Right lobe of liver (tissue), 6 donors: ENCODE results near the gene SGCD. TPM values are rescaled to one million over a fixed set of nuclear protein-coding genes. Genes with fewer than 3 reads are reported as not detected.
A peak's percentile ranks its signal among the peaks of the same experiment; 100 is the strongest.

Experiments used
- ATAC-seq, 4 donors: fragments of 200-7000 bp; cut with Tn5 transposase; one replicate each; pipeline ENCODE4 v1.9.1; 2020; ENCODE audit warnings: mild to moderate bottlenecking in 4 of 4, moderate library complexity in 4 of 4
- DNase-seq, 3 donors: peaks; one replicate each; pipeline ENCODE4 v3.0.0-alpha.2; 2020
- H3K27ac ChIP-seq, 3 donors: fragments of 200-600 bp; one replicate each; pipeline ENCODE4 v1.8.0; 2022
- H3K27me3 ChIP-seq, 2 donors: fragments of 200-600 bp; one replicate each; pipeline ENCODE4 v1.8.0; 2022
- H3K36me3 ChIP-seq, 4 donors: fragments of 200-600 bp; sonication (generic) in 1 of 4; one replicate each; pipeline versions ENCODE4 v1.5.1 to v1.8.0; 2017 to 2022; ENCODE audit warnings: control low read depth in 1 of 4
- H3K4me1 ChIP-seq, 4 donors: fragments of 200-600 bp; sonication (generic) in 1 of 4; one replicate each; pipeline versions ENCODE4 v1.5.1 to v1.8.0; 2017 to 2022; ENCODE audit warnings: control low read depth in 1 of 4
- H3K4me3 ChIP-seq, 3 donors: fragments of 200-600 bp; one replicate each; pipeline ENCODE4 v1.8.0; 2022
- H3K9me3 ChIP-seq, 4 donors: fragments of 200-600 bp; sonication (generic) in 1 of 4; one replicate each; pipeline versions ENCODE4 v1.5.1 to v1.8.0; 2017 to 2022; ENCODE audit warnings: control low read depth in 1 of 4
- POLR2A ChIP-seq: fragments of 450-650 bp; IDR thresholded peaks from one replicate; pipeline ENCODE4 v1.6.1; 2017; ENCODE audit warnings: antibody characterized with exemption, mild to moderate bottlenecking
- WGBS: methylation state at CpG from one replicate; pipeline ENCODE4 v1.1.6; 2018; ENCODE audit warnings: low coverage, low lambda C conversion rate; ENCODE audit not compliant: insufficient coverage; ENCODE audit errors: missing lambda C conversion rate; 5-methylcytosine and 5-hydroxymethylcytosine counted together
- intact Hi-C, 2 donors: fragments of 100-400 bp; cut with DNase I; formaldehyde crosslinking; loops; one replicate each; pipeline versions ENCODE4 v1.11.2 to v1.14.1; 2022
- total RNA-seq, 6 experiments: library from RNA; depleted of rRNA in 2 of 6; stranded (reverse); fragments of >200 nt in 2 of 6; fragmentation: NEBNext Ultra II Directional in 3 of 6; extraction: Animal tissue kit (Norgen Biotek cat#: 25700) in 3 of 6; gene quantifications; one replicate each; pipeline versions ENCODE4 v1.1.0 to v1.2.4, GENCODE V29; 2016 to 2023
- TF ChIP-seq, protein P1 (sequence below), 4 donors: fragments of 200-600 bp in 3 of 4; fragments of 450-650 bp in 1 of 4; IDR thresholded peaks; one replicate each; pipeline versions ENCODE4 v1.5.1 to v1.8.0; 2016 to 2022; ENCODE audit warnings: antibody characterized with exemption in 4 of 4, mild to moderate bottlenecking in 2 of 4
- donor health status: DM: no; HTN: yes; CAD: no.
- donor health status: DM: no; HTN: no; CAD: no.
- donor health status: DM: no; HTN: no; CAD: no.
- donor health status: DM: no; HTN: yes; CAD: no.
- donor health status: DM: no; HTN: yes; CAD: no.

The SGCD gene
- total RNA-seq, 6 experiments from 2014 or later = 0.31 to 3.1 (median 0.95) TPM

DNA sequence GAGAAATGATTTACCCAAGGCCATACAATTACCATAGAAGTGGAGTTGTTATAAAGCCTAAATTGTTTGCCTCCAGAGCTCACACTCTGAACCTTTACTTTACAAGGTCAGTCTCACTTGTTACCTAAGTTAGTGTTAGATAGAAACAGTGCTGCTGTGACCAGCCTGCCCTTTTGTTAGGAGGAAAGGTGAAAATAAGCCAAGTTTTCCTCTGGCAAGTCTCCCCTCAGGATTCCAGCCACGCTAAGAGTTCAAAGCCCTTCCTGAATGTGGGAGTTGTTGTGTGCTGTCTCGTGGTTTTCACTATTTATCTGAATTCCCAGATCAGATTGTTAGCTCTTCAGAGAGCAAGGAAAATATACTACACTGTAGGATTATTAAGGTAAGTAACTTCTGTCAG lies 260.0 kb downstream of the SGCD start:
- H3K27me3 ChIP-seq = no peaks in the 10 kb centered on the region
- H3K9me3 ChIP-seq = no peaks in the 10 kb centered on the region
- WGBS = 0% methylated on average over 2 of the region's 2 CpGs
- peak; percentile 84 to 93 (median 89) for ATAC-seq
- H3K4me1 ChIP-seq = peaks cover 0 to 33% (median 8%) of the 10 kb centered on the region in 4 donors
- TF ChIP-seq, protein P1, sequence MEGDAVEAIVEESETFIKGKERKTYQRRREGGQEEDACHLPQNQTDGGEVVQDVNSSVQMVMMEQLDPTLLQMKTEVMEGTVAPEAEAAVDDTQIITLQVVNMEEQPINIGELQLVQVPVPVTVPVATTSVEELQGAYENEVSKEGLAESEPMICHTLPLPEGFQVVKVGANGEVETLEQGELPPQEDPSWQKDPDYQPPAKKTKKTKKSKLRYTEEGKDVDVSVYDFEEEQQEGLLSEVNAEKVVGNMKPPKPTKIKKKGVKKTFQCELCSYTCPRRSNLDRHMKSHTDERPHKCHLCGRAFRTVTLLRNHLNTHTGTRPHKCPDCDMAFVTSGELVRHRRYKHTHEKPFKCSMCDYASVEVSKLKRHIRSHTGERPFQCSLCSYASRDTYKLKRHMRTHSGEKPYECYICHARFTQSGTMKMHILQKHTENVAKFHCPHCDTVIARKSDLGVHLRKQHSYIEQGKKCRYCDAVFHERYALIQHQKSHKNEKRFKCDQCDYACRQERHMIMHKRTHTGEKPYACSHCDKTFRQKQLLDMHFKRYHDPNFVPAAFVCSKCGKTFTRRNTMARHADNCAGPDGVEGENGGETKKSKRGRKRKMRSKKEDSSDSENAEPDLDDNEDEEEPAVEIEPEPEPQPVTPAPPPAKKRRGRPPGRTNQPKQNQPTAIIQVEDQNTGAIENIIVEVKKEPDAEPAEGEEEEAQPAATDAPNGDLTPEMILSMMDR (IDR thresholded peaks at IDR 0.05) = no peak
- no peak for TF ChIP-seq POLR2A
- H3K36me3 ChIP-seq = no peaks in the 10 kb centered on the region
- peak in 2 of 3 donors; percentile 22 to 82 for DNase-seq
- no peak overlapping the region for H3K4me3 ChIP-seq
- peak overlapping the region; percentile 8 to 76 (median 25) for H3K27ac ChIP-seq
- intact Hi-C loops = no loop called here

DNA sequence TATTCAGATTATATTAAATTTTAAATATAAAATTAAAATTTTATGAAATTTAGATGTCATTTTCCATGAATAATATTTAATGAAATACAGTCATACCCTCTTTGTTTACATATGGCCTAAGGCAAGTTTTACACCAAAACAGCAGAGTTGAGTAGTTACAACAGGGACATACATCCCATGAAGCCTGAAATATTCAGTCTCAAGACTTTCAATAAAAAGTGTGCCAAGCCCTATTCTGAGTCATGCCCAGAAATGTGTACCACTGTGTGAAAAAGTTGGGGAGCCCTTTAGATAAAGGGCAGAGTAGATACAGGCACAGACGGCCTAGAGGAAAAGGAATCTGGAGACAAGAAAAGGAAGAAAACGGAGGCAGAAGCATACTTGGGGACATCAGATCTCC lies 261.3 kb downstream of the SGCD start:
- TF ChIP-seq POLR2A = no peak
- TF ChIP-seq, protein P1 (IDR thresholded peaks at IDR 0.05) = no peak
- Histone ChIP-seq H3K27me3 (no peaks in the 10 kb centered on the region), H3K9me3 (no peaks in the 10 kb centered on the region), H3K4me3 (no peak overlapping the region), H3K36me3 (no peaks in the 10 kb centered on the region), H3K4me1 (peaks cover 0 to 33% (median 8%) of the 10 kb centered on the region in 4 donors), H3K27ac (no peak overlapping the region)
- ATAC-seq (no peak), DNase-seq (no peak)
- intact Hi-C loops = no loop called here
- 79% methylated on average over 2 of the region's 2 CpGs for WGBS

DNA sequence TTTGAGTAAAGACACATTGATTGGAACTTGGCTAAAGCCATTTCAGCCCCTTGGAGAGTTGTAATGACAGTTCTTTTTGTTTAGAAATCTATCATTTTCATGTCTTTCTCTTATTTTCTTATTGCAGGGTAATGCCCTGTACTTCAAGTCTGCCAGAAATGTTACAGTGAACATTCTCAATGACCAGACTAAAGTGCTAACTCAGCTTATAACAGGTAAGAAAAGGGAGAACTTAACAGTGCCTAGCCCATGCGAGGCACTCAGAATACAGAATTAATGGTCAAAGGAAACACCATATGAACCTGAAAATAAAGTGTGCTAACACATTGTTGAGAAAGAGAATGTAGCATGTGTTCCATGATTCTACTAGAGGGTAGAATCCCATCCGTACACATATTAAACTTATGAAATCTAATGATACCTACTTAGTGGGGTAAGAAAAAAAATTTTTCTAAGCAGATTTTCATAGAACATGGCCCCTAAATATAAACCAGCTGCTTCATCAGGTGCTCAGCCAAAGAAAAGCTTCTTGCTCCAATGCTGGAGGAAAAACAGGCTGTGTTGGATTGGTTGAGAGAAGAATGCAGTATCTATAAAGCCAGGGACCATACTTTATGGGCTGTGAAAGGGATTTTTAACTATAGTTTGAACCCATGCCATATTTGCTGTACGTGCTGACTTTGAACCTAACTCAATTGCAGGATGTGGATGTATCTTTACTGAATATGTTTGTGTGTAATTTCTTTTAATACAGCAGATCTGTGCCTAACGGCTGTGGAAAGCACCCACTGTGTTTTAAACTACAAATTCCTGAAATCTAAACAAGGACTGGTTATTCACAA lies 262.4 kb downstream of the SGCD start:
- DNase-seq = no peak
- no peak overlapping the region for H3K4me3 ChIP-seq
- no peak overlapping the region for H3K27ac ChIP-seq
- 71% methylated on average over 4 of the region's 4 CpGs for WGBS
- TF ChIP-seq, protein P1 (IDR thresholded peaks at IDR 0.05) = no peak
- TF ChIP-seq POLR2A = no peak
- peaks cover 0 to 32% (median 7%) of the 10 kb centered on the region in 4 donors for H3K4me1 ChIP-seq
- no peaks in the 10 kb centered on the region for H3K36me3 ChIP-seq
- no peaks in the 10 kb centered on the region for H3K9me3 ChIP-seq
- no peaks in the 10 kb centered on the region for H3K27me3 ChIP-seq
- ATAC-seq = no peak
- intact Hi-C loops = no loop called here

DNA sequence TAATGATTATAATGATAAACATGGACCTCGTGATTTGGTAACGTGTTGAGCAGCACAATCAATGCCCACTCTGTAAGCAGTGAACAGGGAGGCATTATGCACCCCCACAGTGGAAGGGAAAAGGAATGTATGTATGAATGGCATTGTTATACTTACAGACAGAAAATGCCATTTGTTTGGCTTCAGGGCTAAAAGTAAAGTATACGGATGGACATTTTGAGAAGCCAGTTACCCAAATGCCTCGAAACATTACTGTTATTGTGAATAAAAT lies 262.9 kb downstream of the SGCD start:
- DNase-seq (no peak), ATAC-seq (no peak)
- 78% methylated on average over 3 of the region's 4 CpGs for WGBS
- intact Hi-C loops = no loop called here
- Histone ChIP-seq H3K27me3 (no peaks in the 10 kb centered on the region), H3K9me3 (no peaks in the 10 kb centered on the region), H3K4me1 (peaks cover 0 to 26% (median 4%) of the 10 kb centered on the region in 4 donors), H3K36me3 (no peaks in the 10 kb centered on the region), H3K27ac (no peak overlapping the region), H3K4me3 (no peak overlapping the region)
- TF ChIP-seq POLR2A = no peak
- TF ChIP-seq, protein P1 (IDR thresholded peaks at IDR 0.05) = no peak
